GM12878 (cell line): ENCODE measurements around the gene SLC12A4. TPM values are rescaled to one million over a fixed set of nuclear protein-coding genes. Genes with fewer than 3 reads are reported as not detected.

Experiments used
- CBX5 ChIP-seq: sonication (generic); IDR thresholded peaks from 2 replicates; pipeline ENCODE4 v1.6.1; 2016; ENCODE audit warnings: low read depth, moderate library complexity, mild to moderate bottlenecking, inconsistent platforms
- CTCF ChIP-seq, 3 experiments: IDR thresholded peaks in 2 of 3; conservative IDR thresholded peaks in 1 of 3; 2 replicates each; pipeline ENCODE4 v1.5.1; 2011; ENCODE audit warnings: low read depth in 3 of 3, low read length in 3 of 3, mild to moderate bottlenecking in 3 of 3, control low read depth in 2 of 3, moderate library complexity in 2 of 3, inconsistent platforms in 1 of 3, mixed read lengths in 1 of 3; ENCODE audit not compliant: control insufficient read depth in 2 of 3, insufficient read depth in 1 of 3; ENCODE audit errors: extremely low read depth in 1 of 3
- HSF1 ChIP-seq: fragments of 150-350 bp; IDR thresholded peaks from 2 replicates; pipeline ENCODE4 v1.6.1; 2014; ENCODE audit warnings: mild to moderate bottlenecking, low read depth, low read length
- IKZF2 ChIP-seq, 2 experiments: fragments of 450-650 bp; IDR thresholded peaks; 2 replicates each; pipeline ENCODE4 v1.6.1; 2017; ENCODE audit warnings: mild to moderate bottlenecking in 2 of 2, moderate library complexity in 2 of 2
- MAX ChIP-seq: IDR thresholded peaks from 2 replicates; pipeline ENCODE4 v1.6.1; 2012; ENCODE audit warnings: low read depth, low read length, improper control_type of control experiment
- MYB ChIP-seq: fragments of 150-350 bp; IDR thresholded peaks from 2 replicates; pipeline ENCODE4 v1.6.1; 2014; ENCODE audit warnings: mild to moderate bottlenecking, low read depth, low read length, borderline replicate concordance
- POLR2AphosphoS5 ChIP-seq: IDR thresholded peaks from 2 replicates; pipeline ENCODE4 v1.6.1; 2011; ENCODE audit warnings: mild to moderate bottlenecking, low read length, inconsistent platforms
- PRDM15 ChIP-seq: fragments of 450-650 bp; formaldehyde crosslinking; IDR thresholded peaks from 2 replicates; pipeline ENCODE4 v1.4.0; 2020; ENCODE audit warnings: mild to moderate bottlenecking, moderate library complexity
- SMAD1 ChIP-seq: fragments of 450-650 bp; IDR thresholded peaks from 2 replicates; pipeline ENCODE4 v1.6.1; 2018; ENCODE audit warnings: mild to moderate bottlenecking, low read depth; ENCODE audit not compliant: partially characterized antibody
- polyA plus RNA-seq, 11 experiments: library from polyadenylated mRNA; depleted of rRNA in 4 of 11; unstranded in 6 of 11; stranded (reverse) in 5 of 11; fragments of >200 nt; fragmentation: Nextera tagmentation in 4 of 11; fragmentation: Illumina TruSeq in 1 of 11; extraction: Ambion mirVana in 4 of 11; extraction: Trizol in 1 of 11; gene quantifications; 1 replicate in 1 of 11; 2 replicates in 10 of 11; pipeline versions ENCODE4 v1.2.1 to v1.2.3, GENCODE V29; 2011 to 2016; ENCODE audit warnings: inconsistent platforms in 2 of 11, missing spikeins in 2 of 11, low read depth in 1 of 11
- total RNA-seq, 4 experiments: library from RNA; depleted of rRNA in 3 of 4; stranded (reverse); fragments of >200 nt in 3 of 4; fragmentation: Illumina TruSeq in 1 of 4; extraction: Trizol in 1 of 4; gene quantifications; 2 replicates each; pipeline versions ENCODE4 v1.2.1 to v1.2.3, GENCODE V29; 2013 to 2021
- TF ChIP-seq, protein P1 (sequence below): fragments of 450-650 bp; IDR thresholded peaks from 2 replicates; pipeline ENCODE4 v1.6.1; 2016; ENCODE audit warnings: mild to moderate bottlenecking
- TF ChIP-seq, protein P2 (sequence below): fragments of 450-650 bp; formaldehyde crosslinking; IDR thresholded peaks from 2 replicates; pipeline ENCODE4 v1.4.0; 2022; ENCODE audit warnings: mild to moderate bottlenecking, moderate library complexity

Gene SLC12A4
- total and polyA plus RNA-seq, 10 of the 15 experiments (the other 5 are each of a cell fraction or from before 2014, with no cell fraction given) = 0.95 to 39.9 (median 14.2) TPM

DNA sequence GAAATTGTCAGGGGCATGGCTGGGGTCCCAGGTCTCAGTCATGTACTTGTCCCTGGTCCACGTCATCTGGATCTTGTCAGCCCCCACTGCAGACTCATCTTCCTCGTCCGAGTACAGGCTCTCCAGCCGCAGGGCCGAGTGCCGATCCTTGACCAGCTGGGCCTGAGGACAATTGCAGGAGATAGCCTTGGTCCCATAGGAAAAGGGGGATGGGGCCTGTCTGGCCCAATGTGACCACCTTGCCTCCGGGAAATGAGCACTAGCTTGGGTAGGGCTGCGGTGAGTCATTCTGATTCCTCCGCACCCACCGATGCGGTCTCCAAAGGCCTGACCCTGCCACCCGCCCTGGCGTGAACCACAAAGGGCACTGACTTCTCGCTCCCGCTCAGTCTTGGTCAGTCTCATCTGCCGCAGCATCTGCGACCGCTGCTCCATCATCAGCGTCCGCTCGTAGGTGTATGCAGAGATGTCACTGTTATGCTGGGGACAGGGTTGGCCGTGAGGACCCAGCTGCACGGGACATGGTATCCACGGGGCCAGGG is 23.0 kb downstream of the SLC12A4 start (continued):
- no peak for TF ChIP-seq HSF1
- no peak for TF ChIP-seq IKZF2 (IDR thresholded peaks at IDR 0.05)
- no peak for TF ChIP-seq MAX
- TF ChIP-seq PRDM15 = no peak
- TF ChIP-seq, protein P1, sequence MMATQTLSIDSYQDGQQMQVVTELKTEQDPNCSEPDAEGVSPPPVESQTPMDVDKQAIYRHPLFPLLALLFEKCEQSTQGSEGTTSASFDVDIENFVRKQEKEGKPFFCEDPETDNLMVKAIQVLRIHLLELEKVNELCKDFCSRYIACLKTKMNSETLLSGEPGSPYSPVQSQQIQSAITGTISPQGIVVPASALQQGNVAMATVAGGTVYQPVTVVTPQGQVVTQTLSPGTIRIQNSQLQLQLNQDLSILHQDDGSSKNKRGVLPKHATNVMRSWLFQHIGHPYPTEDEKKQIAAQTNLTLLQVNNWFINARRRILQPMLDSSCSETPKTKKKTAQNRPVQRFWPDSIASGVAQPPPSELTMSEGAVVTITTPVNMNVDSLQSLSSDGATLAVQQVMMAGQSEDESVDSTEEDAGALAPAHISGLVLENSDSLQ = no peak
- no peak for TF ChIP-seq CTCF (IDR thresholded peaks at IDR 0.05 in 2 of 3, conservative IDR thresholded peaks at IDR 0.05 in 1 of 3; ENCODE audit: control insufficient read depth in 2 of 3, extremely low read depth in 1 of 3, insufficient read depth in 1 of 3, low read depth in 3 of 3, low read length in 3 of 3)
- no peak for TF ChIP-seq MYB
- no peak for TF ChIP-seq POLR2AphosphoS5
- TF ChIP-seq SMAD1 = no peak
- no peak for TF ChIP-seq CBX5
- TF ChIP-seq, protein P2, sequence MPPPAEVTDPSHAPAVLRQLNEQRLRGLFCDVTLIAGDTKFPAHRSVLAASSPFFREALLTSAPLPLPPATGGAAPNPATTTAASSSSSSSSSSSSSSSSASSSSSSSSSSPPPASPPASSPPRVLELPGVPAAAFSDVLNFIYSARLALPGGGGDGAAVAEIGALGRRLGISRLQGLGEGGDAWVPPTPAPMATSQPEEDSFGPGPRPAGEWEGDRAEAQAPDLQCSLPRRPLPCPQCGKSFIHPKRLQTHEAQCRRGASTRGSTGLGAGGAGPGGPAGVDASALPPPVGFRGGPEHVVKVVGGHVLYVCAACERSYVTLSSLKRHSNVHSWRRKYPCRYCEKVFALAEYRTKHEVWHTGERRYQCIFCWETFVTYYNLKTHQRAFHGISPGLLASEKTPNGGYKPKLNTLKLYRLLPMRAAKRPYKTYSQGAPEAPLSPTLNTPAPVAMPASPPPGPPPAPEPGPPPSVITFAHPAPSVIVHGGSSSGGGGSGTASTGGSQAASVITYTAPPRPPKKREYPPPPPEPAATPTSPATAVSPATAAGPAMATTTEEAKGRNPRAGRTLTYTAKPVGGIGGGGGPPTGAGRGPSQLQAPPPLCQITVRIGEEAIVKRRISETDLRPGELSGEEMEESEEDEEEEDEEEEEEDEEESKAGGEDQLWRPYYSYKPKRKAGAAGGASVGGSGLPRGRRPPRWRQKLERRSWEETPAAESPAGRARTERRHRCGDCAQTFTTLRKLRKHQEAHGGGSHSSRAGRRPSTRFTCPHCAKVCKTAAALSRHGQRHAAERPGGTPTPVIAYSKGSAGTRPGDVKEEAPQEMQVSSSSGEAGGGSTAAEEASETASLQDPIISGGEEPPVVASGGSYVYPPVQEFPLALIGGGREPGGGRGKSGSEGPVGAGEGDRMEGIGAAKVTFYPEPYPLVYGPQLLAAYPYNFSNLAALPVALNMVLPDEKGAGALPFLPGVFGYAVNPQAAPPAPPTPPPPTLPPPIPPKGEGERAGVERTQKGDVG (CRISPR knock-in tag) = no peak
